Sigmoid colon (tissue), 3 donors: ENCODE results near the gene SLC29A2.

Experiments used
- POLR2A ChIP-seq, 2 donors: fragments of 450-650 bp; IDR thresholded peaks; one replicate each; pipeline ENCODE4 v1.6.1; 2016; ENCODE audit warnings: antibody characterized with exemption in 2 of 2, mild to moderate bottlenecking in 2 of 2, moderate library complexity in 2 of 2
- TF ChIP-seq, protein P1 (sequence below), 4 experiments: fragments of 450-650 bp in 3 of 4; fragments of 200-600 bp in 1 of 4; IDR thresholded peaks; one replicate each; pipeline ENCODE4 v1.5.1; 2016 to 2019; ENCODE audit warnings: antibody characterized with exemption in 4 of 4, mild to moderate bottlenecking in 3 of 4, moderate library complexity in 2 of 4

DNA sequence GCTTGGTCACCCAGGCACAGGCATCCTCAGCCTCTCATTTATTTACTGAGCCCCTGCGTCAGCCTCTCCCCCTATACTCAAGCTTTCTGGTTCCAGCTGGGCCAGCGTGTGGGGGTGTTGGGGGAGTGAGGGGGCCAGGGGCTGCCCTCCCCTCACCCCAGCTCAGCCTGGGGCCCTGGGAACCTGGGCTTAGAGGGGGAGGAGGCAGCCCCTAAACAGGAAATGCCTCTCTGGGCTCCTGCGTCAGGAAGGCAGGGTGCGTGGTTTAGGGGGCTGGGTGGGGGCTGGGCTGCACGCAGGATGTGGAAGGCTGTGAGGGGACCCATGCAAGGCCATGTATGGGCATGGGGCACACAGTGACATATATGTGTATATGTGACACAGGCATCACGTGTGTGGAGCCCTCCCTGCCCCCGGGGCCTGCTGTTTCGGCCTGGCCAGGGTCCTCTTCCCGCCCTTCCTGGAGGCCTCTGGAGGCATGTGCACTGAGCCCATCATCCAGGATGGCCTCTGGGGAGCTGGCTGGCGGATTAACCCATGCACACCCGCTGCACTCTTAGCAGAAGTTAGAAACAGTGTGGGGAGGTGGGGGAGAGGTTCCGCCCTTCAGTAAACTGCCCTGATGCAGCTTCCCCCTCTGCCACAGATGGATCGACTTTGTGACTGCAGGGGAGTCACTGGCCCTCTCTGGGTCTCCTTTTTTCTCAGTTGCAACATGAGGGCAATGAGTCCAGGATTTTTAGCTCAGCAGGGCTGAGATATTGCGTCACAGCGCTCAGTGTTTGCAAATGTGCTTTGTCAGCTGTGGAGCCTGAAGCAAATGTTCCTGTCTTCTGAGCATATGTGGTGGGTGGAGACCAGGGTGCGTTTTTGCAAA, 53.6 kb downstream of the SLC29A2 start:
- TF ChIP-seq, protein P1, sequence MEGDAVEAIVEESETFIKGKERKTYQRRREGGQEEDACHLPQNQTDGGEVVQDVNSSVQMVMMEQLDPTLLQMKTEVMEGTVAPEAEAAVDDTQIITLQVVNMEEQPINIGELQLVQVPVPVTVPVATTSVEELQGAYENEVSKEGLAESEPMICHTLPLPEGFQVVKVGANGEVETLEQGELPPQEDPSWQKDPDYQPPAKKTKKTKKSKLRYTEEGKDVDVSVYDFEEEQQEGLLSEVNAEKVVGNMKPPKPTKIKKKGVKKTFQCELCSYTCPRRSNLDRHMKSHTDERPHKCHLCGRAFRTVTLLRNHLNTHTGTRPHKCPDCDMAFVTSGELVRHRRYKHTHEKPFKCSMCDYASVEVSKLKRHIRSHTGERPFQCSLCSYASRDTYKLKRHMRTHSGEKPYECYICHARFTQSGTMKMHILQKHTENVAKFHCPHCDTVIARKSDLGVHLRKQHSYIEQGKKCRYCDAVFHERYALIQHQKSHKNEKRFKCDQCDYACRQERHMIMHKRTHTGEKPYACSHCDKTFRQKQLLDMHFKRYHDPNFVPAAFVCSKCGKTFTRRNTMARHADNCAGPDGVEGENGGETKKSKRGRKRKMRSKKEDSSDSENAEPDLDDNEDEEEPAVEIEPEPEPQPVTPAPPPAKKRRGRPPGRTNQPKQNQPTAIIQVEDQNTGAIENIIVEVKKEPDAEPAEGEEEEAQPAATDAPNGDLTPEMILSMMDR (IDR thresholded peaks at IDR 0.05), result no peak
- TF ChIP-seq POLR2A (IDR thresholded peaks at IDR 0.05), result no peak
